NB4 (cell line): ENCODE results near the gene INTS6.

ENCODE experiments used
- MAX ChIP-seq: IDR thresholded peaks from 2 replicates; pipeline ENCODE4 v1.6.1; 2011; ENCODE audit warnings: low read depth, low read length
- POLR2A ChIP-seq: IDR thresholded peaks from 2 replicates; pipeline ENCODE4 v1.6.1; 2011; ENCODE audit warnings: mild to moderate bottlenecking; ENCODE audit not compliant: insufficient read length; ENCODE audit errors: extremely low read depth
- TF ChIP-seq, protein P1 (sequence below): IDR thresholded peaks from one replicate; pipeline ENCODE4 v1.5.1; 2012; ENCODE audit warnings: low read depth, low read length

DNA sequence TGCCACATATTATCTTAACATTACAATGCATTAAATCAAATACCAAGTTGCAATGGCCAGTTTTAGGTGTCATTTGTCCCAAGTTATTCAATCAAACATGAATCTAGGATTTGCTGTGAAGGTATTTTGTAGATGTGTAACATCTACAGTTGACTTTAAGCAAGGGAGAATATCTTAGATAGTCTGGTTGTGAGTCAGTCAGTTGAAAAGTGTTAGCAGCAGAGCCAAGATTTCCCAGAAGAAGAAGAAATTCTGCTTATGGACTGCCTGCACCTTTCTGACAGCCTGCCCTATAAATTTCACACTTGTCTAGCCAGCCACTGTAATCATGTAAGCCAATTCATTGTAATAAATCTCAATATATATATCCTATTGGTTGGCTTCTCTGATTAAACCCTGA is 41.3 kb upstream of the INTS6 start:
- TF ChIP-seq, protein P1, sequence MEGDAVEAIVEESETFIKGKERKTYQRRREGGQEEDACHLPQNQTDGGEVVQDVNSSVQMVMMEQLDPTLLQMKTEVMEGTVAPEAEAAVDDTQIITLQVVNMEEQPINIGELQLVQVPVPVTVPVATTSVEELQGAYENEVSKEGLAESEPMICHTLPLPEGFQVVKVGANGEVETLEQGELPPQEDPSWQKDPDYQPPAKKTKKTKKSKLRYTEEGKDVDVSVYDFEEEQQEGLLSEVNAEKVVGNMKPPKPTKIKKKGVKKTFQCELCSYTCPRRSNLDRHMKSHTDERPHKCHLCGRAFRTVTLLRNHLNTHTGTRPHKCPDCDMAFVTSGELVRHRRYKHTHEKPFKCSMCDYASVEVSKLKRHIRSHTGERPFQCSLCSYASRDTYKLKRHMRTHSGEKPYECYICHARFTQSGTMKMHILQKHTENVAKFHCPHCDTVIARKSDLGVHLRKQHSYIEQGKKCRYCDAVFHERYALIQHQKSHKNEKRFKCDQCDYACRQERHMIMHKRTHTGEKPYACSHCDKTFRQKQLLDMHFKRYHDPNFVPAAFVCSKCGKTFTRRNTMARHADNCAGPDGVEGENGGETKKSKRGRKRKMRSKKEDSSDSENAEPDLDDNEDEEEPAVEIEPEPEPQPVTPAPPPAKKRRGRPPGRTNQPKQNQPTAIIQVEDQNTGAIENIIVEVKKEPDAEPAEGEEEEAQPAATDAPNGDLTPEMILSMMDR: no peak
- TF ChIP-seq MAX (no peak), POLR2A (no peak)
